ENCODE results near the gene ADAM10. TPM values are rescaled to one million over a fixed set of nuclear protein-coding genes. Genes with fewer than 3 reads are reported as not detected.

ADAM10 gene
- total RNA-seq, 6 donors from 2014 or later: 64.5 to 139 (median 93.5) TPM

GRCh38 chr15:58594898-58595297, 154.6 kb downstream of the ADAM10 start:
- no peaks in the 10 kb centered on the region for H3K4me1 ChIP-seq
- H3K9me3 ChIP-seq: no peaks in the 10 kb centered on the region
- H3K36me3 ChIP-seq: peaks cover 0 to 23% (median 7%) of the 10 kb centered on the region in 4 donors
- 96 to 100% methylated on average over 1 of the region's 1 CpG for WGBS, 2 donors
- no peak for TF ChIP-seq EP300 (IDR thresholded peaks at IDR 0.05)
- TF ChIP-seq POLR2A (IDR thresholded peaks at IDR 0.05): no peak
- no peak for TF ChIP-seq CTCF (IDR thresholded peaks at IDR 0.05)
- no peak for TF ChIP-seq POLR2AphosphoS5 (IDR thresholded peaks at IDR 0.05)
- no peak overlapping the region for H3K4me3 ChIP-seq
- H3K27ac ChIP-seq: no peak overlapping the region
- no peak for DNase-seq
- ATAC-seq (ENCODE audit: low FRiP score in 2 of 2): no peak
- H3K27me3 ChIP-seq: no peaks in the 10 kb centered on the region

- no peak for DNase-seq
- 90 to 93% methylated on average over 1 of the region's 1 CpG for WGBS, 2 donors
- Histone ChIP-seq H3K27ac (no peak overlapping the region), H3K4me3 (no peak overlapping the region), H3K27me3 (no peaks in the 10 kb centered on the region), H3K4me1 (no peaks in the 10 kb centered on the region), H3K36me3 (peaks cover 0 to 23% (median 7%) of the 10 kb centered on the region in 4 donors), H3K9me3 (no peaks in the 10 kb centered on the region)
- no peak for ATAC-seq (ENCODE audit: low FRiP score in 2 of 2)
- no peak for TF ChIP-seq CTCF (IDR thresholded peaks at IDR 0.05)
Measured at GRCh38 chr15:58593870-58594269, 155.6 kb downstream of the ADAM10 start.

GRCh38 chr15:58590926-58591325, 158.6 kb downstream of the ADAM10 start:
- peak in 1 of 2 donors; percentile 83 for ATAC-seq (ENCODE audit: low FRiP score in 2 of 2)
- 43 to 46% methylated on average over 1 of the region's 1 CpG for WGBS, 2 donors
- Histone ChIP-seq H3K27ac (no peak overlapping the region), H3K36me3 (peaks cover 0 to 6% (median 2%) of the 10 kb centered on the region in 4 donors), H3K4me3 (no peak overlapping the region), H3K4me1 (no peaks in the 10 kb centered on the region), H3K9me3 (no peaks in the 10 kb centered on the region), H3K27me3 (no peaks in the 10 kb centered on the region)
- no peak for TF ChIP-seq CTCF (IDR thresholded peaks at IDR 0.05)
- DNase-seq: no peak

GRCh38 chr15:58590236-58590635, 159.3 kb downstream of the ADAM10 start:
- H3K27ac ChIP-seq: no peak overlapping the region
- H3K9me3 ChIP-seq: no peaks in the 10 kb centered on the region
- H3K4me1 ChIP-seq: no peaks in the 10 kb centered on the region
- TF ChIP-seq EP300 (IDR thresholded peaks at IDR 0.05) (no peak), POLR2AphosphoS5 (IDR thresholded peaks at IDR 0.05) (no peak), CTCF (IDR thresholded peaks at IDR 0.05) (no peak), POLR2A (IDR thresholded peaks at IDR 0.05) (no peak)
- DNase-seq: no peak
- no peaks in the 10 kb centered on the region for H3K27me3 ChIP-seq
- 82 to 83% methylated on average over 1 of the region's 1 CpG for WGBS, 2 donors
- H3K36me3 ChIP-seq: peaks cover 0 to 6% (median 2%) of the 10 kb centered on the region in 4 donors
- no peak overlapping the region for H3K4me3 ChIP-seq
- no peak for ATAC-seq (ENCODE audit: low FRiP score in 2 of 2)

- Histone ChIP-seq H3K9me3 (no peaks in the 10 kb centered on the region), H3K27ac (no peak overlapping the region), H3K4me1 (no peaks in the 10 kb centered on the region), H3K4me3 (no peak overlapping the region), H3K27me3 (no peaks in the 10 kb centered on the region), H3K36me3 (peaks cover 0 to 5% (median 2%) of the 10 kb centered on the region in 4 donors)
- ATAC-seq (ENCODE audit: low FRiP score in 2 of 2) (no peak), DNase-seq (no peak)
- 87 to 91% methylated on average over 3 of the region's 3 CpGs for whole genome bisulfite sequencing, 2 donors
- TF ChIP-seq EP300 (IDR thresholded peaks at IDR 0.05): no peak
- TF ChIP-seq POLR2AphosphoS5 (IDR thresholded peaks at IDR 0.05): no peak
- no peak for TF ChIP-seq POLR2A (IDR thresholded peaks at IDR 0.05)
- TF ChIP-seq CTCF (IDR thresholded peaks at IDR 0.05): no peak
Measured at GRCh38 chr15:58589047-58589446, 160.5 kb downstream of the ADAM10 start.
